GM12872 (cell line): ENCODE results near the gene ANKH.

Source experiments
- CTCF ChIP-seq: IDR thresholded peaks from 3 replicates; pipeline ENCODE4 v1.5.1; 2011; ENCODE audit warnings: low read depth, mild to moderate bottlenecking, low read length, moderate library complexity; ENCODE audit not compliant: insufficient read depth

Gene ANKH

DNA sequence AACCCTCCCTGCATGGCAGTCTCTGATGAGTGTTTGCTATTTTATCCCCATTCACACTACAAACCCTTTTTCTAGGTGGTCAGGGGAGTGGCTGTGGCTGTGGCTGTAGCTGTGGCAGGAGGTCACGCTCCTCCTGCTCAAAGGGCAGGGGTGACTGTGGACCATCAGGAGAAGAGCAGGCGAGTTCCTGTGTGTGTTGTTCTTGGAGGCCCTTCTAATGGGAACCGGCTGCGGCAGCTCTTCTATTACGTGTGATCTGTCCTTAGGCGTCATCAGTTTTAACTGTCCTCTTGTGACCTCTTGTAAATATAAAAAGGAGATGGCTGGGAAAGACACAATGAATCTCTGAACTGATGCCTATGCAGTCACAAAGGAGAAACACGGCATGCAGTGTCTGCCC lies 65.1 kb downstream of the ANKH start:
- TF ChIP-seq CTCF: no peak

DNA sequence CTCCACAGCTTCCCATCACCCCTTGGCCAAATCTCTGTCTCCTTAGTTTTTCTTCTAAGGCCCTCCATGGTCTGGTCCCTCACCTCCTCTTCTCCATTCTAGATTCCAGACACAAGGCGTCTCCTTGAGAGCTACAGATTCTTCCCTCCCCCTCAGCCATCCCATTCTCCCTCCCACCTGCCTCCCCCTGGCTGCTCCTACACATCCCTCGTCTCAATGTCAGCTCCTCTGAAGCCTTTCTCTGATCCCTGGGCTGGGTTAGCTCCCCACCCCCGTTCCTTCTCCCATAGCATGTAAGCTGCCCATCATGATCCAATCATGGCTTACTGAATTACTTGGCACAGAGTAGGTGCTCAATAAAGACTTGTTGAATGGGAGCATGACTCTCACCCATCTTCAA lies 69.0 kb downstream of the ANKH start:
- no peak for TF ChIP-seq CTCF

DNA sequence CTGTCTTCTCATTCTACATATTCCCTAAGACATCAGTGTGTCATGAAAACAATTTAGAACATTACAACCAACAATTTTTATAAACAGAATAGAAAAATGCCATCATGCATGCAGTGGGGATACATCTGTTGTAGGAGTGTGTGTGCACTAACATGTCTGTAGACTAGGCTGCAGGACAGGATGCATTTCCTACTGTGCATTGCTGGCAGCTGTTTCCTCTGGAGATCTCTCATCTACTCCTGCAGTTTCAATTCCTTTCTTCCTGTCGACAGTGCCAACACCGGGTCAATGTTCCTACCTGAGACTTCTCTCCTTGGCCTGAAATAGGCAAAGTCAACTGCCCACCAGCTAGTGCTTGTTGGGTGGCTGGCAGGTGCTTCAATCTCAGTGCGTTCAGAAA lies 69.8 kb downstream of the ANKH start:
- no peak for TF ChIP-seq CTCF

GRCh38 chr5:14794583-14795230 lies 76.9 kb downstream of the ANKH start:
- TF ChIP-seq CTCF: no peak

- no peak for TF ChIP-seq CTCF
Measured at GRCh38 chr5:14793851-14794250, 77.7 kb downstream of the ANKH start.

DNA sequence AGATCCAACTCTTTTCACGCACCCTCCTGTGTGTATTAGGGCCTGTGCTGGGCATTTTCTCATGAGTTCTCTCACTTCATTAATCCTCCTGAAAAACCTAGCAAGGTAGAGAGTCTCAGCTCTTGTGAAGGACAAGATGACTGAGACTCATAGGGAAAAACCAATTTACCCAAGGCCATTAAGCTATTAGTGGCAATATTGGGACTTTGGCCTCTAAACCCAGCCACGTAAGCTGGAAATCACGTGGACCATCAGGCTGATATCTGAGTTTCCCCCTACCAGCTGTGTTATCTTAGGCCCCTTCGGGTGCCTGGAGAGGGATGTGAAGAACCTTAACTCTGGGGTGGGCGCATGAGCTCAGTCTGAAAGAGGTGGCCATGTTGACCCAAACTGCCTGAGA lies 80.7 kb downstream of the ANKH start:
- TF ChIP-seq CTCF: no peak

DNA sequence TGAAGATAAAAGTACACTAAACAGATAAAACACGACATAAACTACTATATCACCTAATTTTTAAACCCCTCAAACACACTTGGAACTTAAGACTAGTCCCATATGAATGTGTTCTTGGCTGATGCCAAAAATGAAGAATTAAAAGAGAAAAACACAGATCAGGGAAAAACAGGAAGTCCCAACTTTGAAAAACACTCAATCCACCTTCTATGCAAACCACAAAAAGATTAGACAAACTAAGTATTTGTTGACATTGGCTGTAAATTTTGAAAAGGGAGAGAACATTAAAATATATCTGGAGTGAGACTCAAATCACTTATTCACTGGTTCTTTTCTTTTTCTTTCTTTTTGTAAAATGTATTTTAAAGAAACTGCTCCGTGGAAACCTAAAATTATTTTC lies 81.4 kb downstream of the ANKH start:
- no peak for TF ChIP-seq CTCF
